ENCODE data around the gene COL4A1.

COL4A1 gene

GRCh38 chr13:110233181-110233950 lies 73.6 kb downstream of the COL4A1 start:
- no peak for DNase-seq

GRCh38 chr13:110232756-110233155 lies 74.2 kb downstream of the COL4A1 start:
- DNase-seq = no peak

- no peak for DNase-seq
Measured at GRCh38 chr13:110232142-110232541, 74.8 kb downstream of the COL4A1 start.

GRCh38 chr13:110231348-110232047 lies 75.5 kb downstream of the COL4A1 start:
- no peak for DNase-seq

GRCh38 chr13:110230661-110231347 lies 76.2 kb downstream of the COL4A1 start:
- peak in 1 of 2 experiments; percentile 30 for DNase-seq

GRCh38 chr13:110229905-110230563 lies 76.9 kb downstream of the COL4A1 start:
- no peak for DNase-seq

GRCh38 chr13:110228936-110229904 lies 77.7 kb downstream of the COL4A1 start:
- DNase-seq = no peak

- no peak for DNase-seq
Measured at GRCh38 chr13:110227864-110228643, 78.9 kb downstream of the COL4A1 start.

- no peak for DNase-seq
Measured at GRCh38 chr13:110227416-110227815, 79.5 kb downstream of the COL4A1 start.

GRCh38 chr13:110225609-110226574 lies 81.1 kb downstream of the COL4A1 start:
- no peak for DNase-seq

- no peak for DNase-seq
Measured at GRCh38 chr13:110225003-110225402, 82.0 kb downstream of the COL4A1 start.

- no peak for DNase-seq
Measured at GRCh38 chr13:110224519-110224918, 82.4 kb downstream of the COL4A1 start.

GRCh38 chr13:110221406-110222117 lies 85.4 kb downstream of the COL4A1 start:
- no peak for DNase-seq

GRCh38 chr13:110220471-110220870 lies 86.5 kb downstream of the COL4A1 start:
- DNase-seq = no peak

- no peak for DNase-seq
Measured at GRCh38 chr13:110218581-110219201, 88.3 kb downstream of the COL4A1 start.

GRCh38 chr13:110217811-110218210 lies 89.1 kb downstream of the COL4A1 start:
- no peak for DNase-seq

GRCh38 chr13:110217085-110217484 lies 89.9 kb downstream of the COL4A1 start:
- no peak for DNase-seq

GRCh38 chr13:110216398-110217041 lies 90.4 kb downstream of the COL4A1 start:
- no peak for DNase-seq
